Liver (tissue), 3 donors: Measurements from ENCODE around the gene SUSD4.

Experiments used
- HNF4A ChIP-seq, 2 donors: conservative IDR thresholded peaks; 2 replicates each; pipeline ENCODE4 v1.6.1; 2016; ENCODE audit warnings: antibody characterized with exemption in 2 of 2, mild to moderate bottlenecking in 2 of 2
- HNF4G ChIP-seq: IDR thresholded peaks from 2 replicates; pipeline ENCODE4 v1.6.1; 2016; ENCODE audit warnings: antibody characterized with exemption
- JUND ChIP-seq, 2 donors: IDR thresholded peaks; 2 replicates each; pipeline ENCODE4 v1.6.1; 2016; ENCODE audit warnings: antibody characterized with exemption in 2 of 2
- NR2F2 ChIP-seq: IDR thresholded peaks from 2 replicates; pipeline ENCODE4 v1.6.1; 2016; ENCODE audit warnings: antibody characterized with exemption
- RAD21 ChIP-seq, 2 donors: IDR thresholded peaks; 2 replicates each; pipeline ENCODE4 v1.6.1; 2016; ENCODE audit warnings: antibody characterized with exemption in 2 of 2, mild to moderate bottlenecking in 2 of 2
- SP1 ChIP-seq: IDR thresholded peaks from 2 replicates; pipeline ENCODE4 v1.6.1; 2018; ENCODE audit warnings: antibody characterized with exemption, mild to moderate bottlenecking
- TF ChIP-seq, protein P1 (sequence below): fragments of 150-350 bp; IDR thresholded peaks from 2 replicates; pipeline ENCODE4 v1.5.1; 2017; ENCODE audit warnings: improper control_type of control experiment, low read depth, low read length; ENCODE audit not compliant: missing input control
- TF ChIP-seq, protein P2 (sequence below): IDR thresholded peaks from 2 replicates; pipeline ENCODE4 v1.6.1; 2016; ENCODE audit warnings: antibody characterized with exemption
- donor health status: healthy.
- donor health status: healthy.

DNA sequence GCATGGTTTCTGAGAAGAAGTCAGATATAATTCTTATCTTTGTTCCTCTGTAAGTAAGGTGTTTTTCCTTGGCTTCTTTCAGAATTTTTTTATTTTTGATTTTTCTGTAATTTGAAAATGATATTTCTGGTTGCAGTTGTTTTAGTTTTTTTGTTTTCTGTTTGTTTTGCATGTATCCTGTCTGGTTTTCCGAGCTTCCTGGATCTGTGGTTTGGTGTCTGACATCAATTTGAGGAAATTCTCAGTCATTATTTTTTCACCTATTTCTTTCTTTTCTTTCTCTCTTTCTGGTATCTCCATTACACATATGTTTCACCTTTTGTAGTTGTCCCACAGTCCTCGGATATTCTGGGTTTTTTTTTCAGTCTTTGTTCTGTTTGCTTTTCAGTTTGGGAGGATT, 123.9 kb downstream of the SUSD4 start:
- TF ChIP-seq, protein P1, sequence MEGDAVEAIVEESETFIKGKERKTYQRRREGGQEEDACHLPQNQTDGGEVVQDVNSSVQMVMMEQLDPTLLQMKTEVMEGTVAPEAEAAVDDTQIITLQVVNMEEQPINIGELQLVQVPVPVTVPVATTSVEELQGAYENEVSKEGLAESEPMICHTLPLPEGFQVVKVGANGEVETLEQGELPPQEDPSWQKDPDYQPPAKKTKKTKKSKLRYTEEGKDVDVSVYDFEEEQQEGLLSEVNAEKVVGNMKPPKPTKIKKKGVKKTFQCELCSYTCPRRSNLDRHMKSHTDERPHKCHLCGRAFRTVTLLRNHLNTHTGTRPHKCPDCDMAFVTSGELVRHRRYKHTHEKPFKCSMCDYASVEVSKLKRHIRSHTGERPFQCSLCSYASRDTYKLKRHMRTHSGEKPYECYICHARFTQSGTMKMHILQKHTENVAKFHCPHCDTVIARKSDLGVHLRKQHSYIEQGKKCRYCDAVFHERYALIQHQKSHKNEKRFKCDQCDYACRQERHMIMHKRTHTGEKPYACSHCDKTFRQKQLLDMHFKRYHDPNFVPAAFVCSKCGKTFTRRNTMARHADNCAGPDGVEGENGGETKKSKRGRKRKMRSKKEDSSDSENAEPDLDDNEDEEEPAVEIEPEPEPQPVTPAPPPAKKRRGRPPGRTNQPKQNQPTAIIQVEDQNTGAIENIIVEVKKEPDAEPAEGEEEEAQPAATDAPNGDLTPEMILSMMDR, result no peak
- TF ChIP-seq HNF4A (conservative IDR thresholded peaks at IDR 0.05) (no peak), JUND (IDR thresholded peaks at IDR 0.05) (no peak), SP1 (no peak), RAD21 (IDR thresholded peaks at IDR 0.05) (no peak), NR2F2 (no peak), HNF4G (no peak)
- TF ChIP-seq, protein P2, sequence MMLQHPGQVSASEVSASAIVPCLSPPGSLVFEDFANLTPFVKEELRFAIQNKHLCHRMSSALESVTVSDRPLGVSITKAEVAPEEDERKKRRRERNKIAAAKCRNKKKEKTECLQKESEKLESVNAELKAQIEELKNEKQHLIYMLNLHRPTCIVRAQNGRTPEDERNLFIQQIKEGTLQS, result no peak
